B cell (primary cell): ENCODE results near the gene HBS1L. TPM values are rescaled to one million over a fixed set of nuclear protein-coding genes. Genes with fewer than 3 reads are reported as not detected.

Experiments
- ATAC-seq: fragments of 200-7000 bp; cut with Tn5 transposase; one replicate; pipeline ENCODE4 v1.10.0; 2021; ENCODE audit warnings: low read depth, mild to moderate bottlenecking, moderate number of reproducible peaks, moderate library complexity
- CTCF ChIA-PET: fragments of 350-600 bp; sonication (Branson Sonifier 250); formaldehyde crosslinking; loops from one replicate; lab custom pipeline; 2021; ENCODE audit warnings: antibody characterized with exemption, inconsistent platforms; lab: Charles Lee
- POLR2A ChIA-PET: fragments of 350-600 bp; sonication (Branson Sonifier 250); formaldehyde crosslinking; loops from one replicate; lab custom pipeline; 2021; ENCODE audit warnings: antibody characterized with exemption; lab: Charles Lee
- DNase-seq: peaks from one replicate; pipeline ENCODE4 v3.0.0; 2013
- H2AFZ ChIP-seq: 2 replicates; pipeline ENCODE4 v1.6.1; 2012; ENCODE audit warnings: mild to moderate bottlenecking, low read depth, low read length; ENCODE audit not compliant: insufficient read depth, poor library complexity, severe bottlenecking
- H3K27ac ChIP-seq, 2 donors: 1 replicate in 1 of 2; 2 replicates in 1 of 2; pipeline ENCODE4 v1.5.1; 2012 to 2013; ENCODE audit warnings: low read length in 2 of 2, mild to moderate bottlenecking in 2 of 2, moderate library complexity in 1 of 2
- H3K27me3 ChIP-seq, 4 experiments: fragments of 200-600 bp in 1 of 4; sonication (generic) in 1 of 4; replicated peaks in 1 of 4; 1 replicate in 2 of 4; 2 replicates in 2 of 4; pipeline versions ENCODE4 v1.6.1 to v1.7.0; 2013 to 2016; ENCODE audit warnings: low read length in 3 of 4, mild to moderate bottlenecking in 2 of 4, mixed read lengths in 1 of 4, moderate library complexity in 1 of 4; ENCODE audit not compliant: insufficient read depth in 4 of 4, control insufficient read depth in 3 of 4; ENCODE audit errors: control extremely low read depth in 1 of 4
- H3K36me3 ChIP-seq, 2 experiments: replicated peaks in 1 of 2; 1 replicate in 1 of 2; 2 replicates in 1 of 2; pipeline versions ENCODE4 v1.6.1 to v1.7.1; 2013; ENCODE audit warnings: low read length in 1 of 2; ENCODE audit not compliant: insufficient read depth in 2 of 2, control insufficient read depth in 1 of 2; ENCODE audit errors: control extremely low read depth in 1 of 2, extremely low read depth in 1 of 2
- H3K4me1 ChIP-seq, 2 donors: fragments of 200-600 bp in 1 of 2; sonication (generic) in 1 of 2; 1 replicate in 1 of 2; 2 replicates in 1 of 2; pipeline versions ENCODE4 v1.5.1 to v1.6.1; 2013 to 2017; ENCODE audit warnings: low read length in 2 of 2; ENCODE audit not compliant: control insufficient read depth in 2 of 2, insufficient read depth in 2 of 2
- H3K4me2 ChIP-seq: replicated peaks from 2 replicates; pipeline ENCODE3; 2012; ENCODE audit warnings: mild to moderate bottlenecking, low read depth, low read length; ENCODE audit not compliant: poor library complexity, severe bottlenecking
- H3K4me3 ChIP-seq, 5 experiments: fragments of 200-600 bp in 1 of 5; sonication (generic) in 1 of 5; 1 replicate in 3 of 5; 2 replicates in 2 of 5; pipeline versions ENCODE4 v1.5.1 to v1.7.0; 2011 to 2016; ENCODE audit warnings: low read length in 4 of 5, mild to moderate bottlenecking in 4 of 5, low read depth in 2 of 5, control low read depth in 1 of 5, moderate library complexity in 1 of 5; ENCODE audit not compliant: insufficient read depth in 1 of 5; ENCODE audit errors: control extremely low read depth in 1 of 5, extremely low read depth in 1 of 5
- H3K79me2 ChIP-seq: fragments of 200-600 bp; sonication (generic); one replicate; pipeline ENCODE4 v1.6.0; 2016; ENCODE audit warnings: low read length; ENCODE audit not compliant: control insufficient read depth, insufficient read depth
- H3K9ac ChIP-seq: fragments of 200-600 bp; sonication (generic); 2 replicates; pipeline ENCODE4 v1.6.1; 2017; ENCODE audit warnings: mild to moderate bottlenecking, low read length, moderate library complexity
- H3K9me3 ChIP-seq, 3 donors: one replicate each; pipeline versions ENCODE4 v1.6.1 to v1.7.1; 2013; ENCODE audit warnings: low read length in 2 of 3; ENCODE audit not compliant: control insufficient read depth in 2 of 3, insufficient read depth in 1 of 3; ENCODE audit errors: control extremely low read depth in 1 of 3
- H4K20me1 ChIP-seq: 2 replicates; pipeline ENCODE4 v1.6.0; 2012; ENCODE audit warnings: mild to moderate bottlenecking, low read length; ENCODE audit not compliant: insufficient read depth, control insufficient read depth, poor library complexity, severe bottlenecking
- H3K27ac Mint-ChIP-seq: one replicate; pipeline ENCODE4 v1.8.0; 2021; ENCODE audit warnings: mixed read lengths
- H3K27me3 Mint-ChIP-seq: one replicate; pipeline ENCODE4 v1.8.0; 2021; ENCODE audit warnings: mixed read lengths
- H3K4me1 Mint-ChIP-seq: one replicate; pipeline ENCODE4 v1.8.0; 2021; ENCODE audit warnings: mixed read lengths
- H3K4me3 Mint-ChIP-seq: one replicate; pipeline ENCODE4 v1.8.0; 2021; ENCODE audit warnings: mixed read lengths
- H3K9me3 Mint-ChIP-seq: one replicate; pipeline ENCODE4 v1.8.0; 2022; ENCODE audit warnings: mixed read lengths; ENCODE audit not compliant: insufficient read depth
- CTCF ChIP-seq: fragments of 200-600 bp; IDR thresholded peaks from one replicate; pipeline ENCODE4 v1.8.0; 2022; ENCODE audit warnings: antibody characterized with exemption, mild to moderate bottlenecking
- EZH2 ChIP-seq: IDR thresholded peaks from 2 replicates; pipeline ENCODE4 v1.6.1; 2012; ENCODE audit warnings: borderline replicate concordance, low read depth, mild to moderate bottlenecking, moderate library complexity, low read length; ENCODE audit not compliant: insufficient read depth, poor library complexity, severe bottlenecking
- WGBS: methylation state at CpG from one replicate; pipeline ENCODE4 v1.1.5; 2013; ENCODE audit warnings: missing lambda C conversion rate; ENCODE audit not compliant: insufficient coverage; 5-methylcytosine and 5-hydroxymethylcytosine counted together
- intact Hi-C: fragments of 100-400 bp; cut with micrococcal nuclease; formaldehyde crosslinking; loops from one replicate; pipeline ENCODE4 v1.10.0; 2022
- polyA plus RNA-seq: library from polyadenylated mRNA; depleted of rRNA; stranded (reverse); fragments of >200 nt; gene quantifications from 2 replicates; pipeline ENCODE4 v1.2.3, GENCODE V29; 2012
- total RNA-seq, 2 donors: library from RNA; stranded (reverse); fragments of 120-200 nt in 1 of 2; gene quantifications; 1 replicate in 1 of 2; 2 replicates in 1 of 2; pipeline versions ENCODE4 v1.2.3 to v1.2.4, GENCODE V29; 2013 to 2022

HBS1L gene
- total and polyA plus RNA-seq, 2 donors (not counting 1 experiment from before 2014, with no cell fraction given): 10.3 to 58.2 TPM

GRCh38 chr6:134925800-134926199 lies 128.8 kb downstream of the HBS1L start:
- TF ChIP-seq EZH2 (no peak), CTCF (no peak)

GRCh38 chr6:134921721-134922261 lies 132.8 kb downstream of the HBS1L start:
- CTCF ChIA-PET: no interaction called here
- no peaks in the 10 kb centered on the region for H3K4me1 ChIP-seq
- TF ChIP-seq CTCF (no peak), EZH2 (no peak)
- Mint-ChIP-seq H3K9me3 (no peaks in the 10 kb centered on the region), H3K4me1 (no peaks in the 10 kb centered on the region), H3K27ac (no peak overlapping the region), H3K4me3 (no peak overlapping the region), H3K27me3 (peaks cover 3% of the 10 kb centered on the region)
- ATAC-seq (no peak), DNase-seq (no peak)
- H3K36me3 ChIP-seq: no peaks in the 10 kb centered on the region
- no peak overlapping the region for H3K4me3 ChIP-seq
- WGBS: 89% methylated on average over 5 of the region's 6 CpGs
- POLR2A ChIA-PET: no interaction called here
- H3K4me2 ChIP-seq: no peak overlapping the region
- no peak overlapping the region for H3K9ac ChIP-seq
- H3K27me3 ChIP-seq: peaks cover 0 to 3% (median 0%) of the 10 kb centered on the region in 4 experiments
- H4K20me1 ChIP-seq: no peaks in the 10 kb centered on the region
- H3K9me3 ChIP-seq: no peaks in the 10 kb centered on the region
- H3K79me2 ChIP-seq: no peaks in the 10 kb centered on the region
- no peak overlapping the region for H2AFZ ChIP-seq
- intact Hi-C loops: no loop called here
- no peak overlapping the region for H3K27ac ChIP-seq

More at GRCh38 chr6:134925800-134926199, 128.8 kb downstream of the HBS1L start:
- no peak overlapping the region for H3K4me3 ChIP-seq
- H2AFZ ChIP-seq: no peak overlapping the region
- H3K4me1 ChIP-seq: no peaks in the 10 kb centered on the region
- DNase-seq: no peak
- ChIA-PET CTCF (interaction anchor here (0.8 kb wide), 1 partner anchor 22 kb away, joined by 3 read pairs; no protein-coding TSS in a partner anchor), POLR2A (no interaction called here)
- peaks cover 3% of the 10 kb centered on the region for H3K27me3 Mint-ChIP-seq
- no peaks in the 10 kb centered on the region for H3K4me1 Mint-ChIP-seq
- H3K27me3 ChIP-seq: peaks cover 0 to 3% (median 0%) of the 10 kb centered on the region in 4 experiments
- intact Hi-C loops: no loop called here
- no peaks in the 10 kb centered on the region for H3K79me2 ChIP-seq
- no peaks in the 10 kb centered on the region for H3K9me3 ChIP-seq
- ATAC-seq: no peak
- no peak overlapping the region for H3K27ac ChIP-seq
- no peaks in the 10 kb centered on the region for H3K9me3 Mint-ChIP-seq
- H4K20me1 ChIP-seq: no peaks in the 10 kb centered on the region
- no peak overlapping the region for H3K4me2 ChIP-seq
- no peaks in the 10 kb centered on the region for H3K36me3 ChIP-seq
- no peak overlapping the region for H3K9ac ChIP-seq
- no peak overlapping the region for H3K27ac Mint-ChIP-seq
- H3K4me3 Mint-ChIP-seq: no peak overlapping the region
- WGBS: 100% methylated on average over 2 of the region's 3 CpGs
